WI38 (cell line): Measurements from ENCODE around the gene IQSEC1.

Experiments used
- H3K4me3 ChIP-seq: 2 replicates; pipeline ENCODE4 v1.5.1; 2011; ENCODE audit warnings: low read depth, mild to moderate bottlenecking, control low read depth, low read length
- TF ChIP-seq, protein P1 (sequence below): IDR thresholded peaks from 2 replicates; pipeline ENCODE4 v1.5.1; 2012; ENCODE audit warnings: low read depth, mild to moderate bottlenecking, control low read depth, low read length

Gene IQSEC1

DNA sequence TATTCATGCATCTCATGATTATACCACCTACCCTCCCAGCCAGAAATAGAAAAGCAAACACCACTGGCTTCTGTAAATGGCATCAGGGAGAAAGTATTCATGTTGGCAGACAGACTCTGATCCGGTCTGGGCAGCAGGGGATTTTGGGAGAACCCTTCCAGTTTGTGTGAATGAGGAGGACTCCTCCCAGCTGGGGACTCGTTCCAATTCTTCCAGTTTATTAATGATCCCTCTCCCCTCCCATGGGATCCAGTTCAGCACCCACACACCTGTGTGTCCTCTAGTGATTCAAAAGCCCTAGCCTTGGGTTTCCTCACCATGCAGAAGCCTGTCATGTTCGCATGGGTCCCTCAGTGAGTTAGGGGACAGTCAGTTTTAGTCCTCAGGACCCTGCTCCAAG, 110.9 kb downstream of the IQSEC1 start:
- TF ChIP-seq, protein P1, sequence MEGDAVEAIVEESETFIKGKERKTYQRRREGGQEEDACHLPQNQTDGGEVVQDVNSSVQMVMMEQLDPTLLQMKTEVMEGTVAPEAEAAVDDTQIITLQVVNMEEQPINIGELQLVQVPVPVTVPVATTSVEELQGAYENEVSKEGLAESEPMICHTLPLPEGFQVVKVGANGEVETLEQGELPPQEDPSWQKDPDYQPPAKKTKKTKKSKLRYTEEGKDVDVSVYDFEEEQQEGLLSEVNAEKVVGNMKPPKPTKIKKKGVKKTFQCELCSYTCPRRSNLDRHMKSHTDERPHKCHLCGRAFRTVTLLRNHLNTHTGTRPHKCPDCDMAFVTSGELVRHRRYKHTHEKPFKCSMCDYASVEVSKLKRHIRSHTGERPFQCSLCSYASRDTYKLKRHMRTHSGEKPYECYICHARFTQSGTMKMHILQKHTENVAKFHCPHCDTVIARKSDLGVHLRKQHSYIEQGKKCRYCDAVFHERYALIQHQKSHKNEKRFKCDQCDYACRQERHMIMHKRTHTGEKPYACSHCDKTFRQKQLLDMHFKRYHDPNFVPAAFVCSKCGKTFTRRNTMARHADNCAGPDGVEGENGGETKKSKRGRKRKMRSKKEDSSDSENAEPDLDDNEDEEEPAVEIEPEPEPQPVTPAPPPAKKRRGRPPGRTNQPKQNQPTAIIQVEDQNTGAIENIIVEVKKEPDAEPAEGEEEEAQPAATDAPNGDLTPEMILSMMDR, result no peak
- H3K4me3 ChIP-seq, result no peak overlapping the region

DNA sequence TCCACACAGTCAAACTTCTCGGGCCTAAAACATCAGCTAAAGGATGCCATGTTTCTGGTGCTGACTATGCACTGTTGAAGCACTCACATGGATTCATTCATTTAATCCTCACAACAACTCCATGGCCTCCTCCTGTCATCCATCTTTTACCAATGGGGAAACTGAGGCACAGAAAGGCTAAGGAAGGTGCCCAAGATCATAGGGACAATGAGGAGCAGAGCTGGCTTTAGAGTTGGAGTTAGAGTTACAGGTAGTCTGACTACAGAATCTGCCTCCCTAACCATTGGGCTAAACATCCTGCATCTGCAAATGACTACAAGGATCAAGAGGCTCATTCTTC, 111.6 kb downstream of the IQSEC1 start:
- no peak overlapping the region for H3K4me3 ChIP-seq
- TF ChIP-seq, protein P1, result no peak

DNA sequence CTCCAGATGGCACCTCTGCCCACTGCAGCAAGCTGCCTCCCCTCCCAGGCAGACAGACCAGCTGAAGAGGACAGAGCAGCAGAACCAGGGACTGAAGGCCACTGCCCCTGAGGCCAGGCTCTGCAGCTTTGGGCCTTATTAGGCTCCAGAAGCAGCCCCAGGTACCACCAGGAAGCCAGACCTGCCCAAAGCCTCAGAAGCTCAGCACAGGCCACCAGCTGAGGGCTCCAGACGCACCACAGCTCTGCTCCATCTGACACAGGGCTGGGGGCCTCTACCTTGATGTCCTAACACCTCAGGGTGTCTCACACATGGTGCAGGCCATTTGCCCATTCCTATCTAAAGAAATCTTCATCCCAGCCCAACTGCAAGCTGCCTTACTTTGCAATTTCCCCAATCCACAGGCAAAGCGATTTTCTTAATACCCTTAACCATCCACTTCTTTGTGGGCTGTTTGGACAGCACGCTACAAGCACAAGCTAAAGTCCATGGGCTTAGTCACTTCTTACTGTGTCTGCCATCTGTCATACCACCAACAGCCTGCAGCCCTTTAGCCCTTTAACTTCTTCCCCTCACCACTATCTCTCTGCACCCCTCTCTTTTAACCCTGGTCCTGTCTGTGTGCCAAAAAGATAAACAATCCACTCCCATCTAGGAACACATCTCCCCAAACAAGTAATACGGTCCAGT, 112.1 kb downstream of the IQSEC1 start:
- TF ChIP-seq, protein P1, result no peak
- no peak overlapping the region for H3K4me3 ChIP-seq

DNA sequence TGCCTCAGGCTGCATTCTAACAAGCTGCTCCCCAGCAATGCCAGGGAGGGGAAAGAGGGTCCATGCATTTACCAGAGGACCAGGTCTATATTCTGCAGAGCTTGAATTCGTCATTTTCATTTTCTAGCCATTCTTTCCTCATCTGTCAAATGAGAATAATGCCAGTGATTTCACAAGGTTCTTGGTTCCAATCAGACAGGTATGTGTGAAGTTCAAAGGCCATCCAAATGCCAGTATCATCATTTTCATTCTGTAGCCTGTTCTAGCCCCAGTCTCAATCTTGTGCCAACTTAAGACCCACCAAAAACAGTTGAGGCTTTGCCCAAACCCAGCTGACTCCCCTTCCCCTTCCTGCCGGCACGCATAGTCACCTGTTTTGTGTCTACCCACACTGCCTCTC, 112.7 kb downstream of the IQSEC1 start:
- no peak overlapping the region for H3K4me3 ChIP-seq
- TF ChIP-seq, protein P1, result no peak

DNA sequence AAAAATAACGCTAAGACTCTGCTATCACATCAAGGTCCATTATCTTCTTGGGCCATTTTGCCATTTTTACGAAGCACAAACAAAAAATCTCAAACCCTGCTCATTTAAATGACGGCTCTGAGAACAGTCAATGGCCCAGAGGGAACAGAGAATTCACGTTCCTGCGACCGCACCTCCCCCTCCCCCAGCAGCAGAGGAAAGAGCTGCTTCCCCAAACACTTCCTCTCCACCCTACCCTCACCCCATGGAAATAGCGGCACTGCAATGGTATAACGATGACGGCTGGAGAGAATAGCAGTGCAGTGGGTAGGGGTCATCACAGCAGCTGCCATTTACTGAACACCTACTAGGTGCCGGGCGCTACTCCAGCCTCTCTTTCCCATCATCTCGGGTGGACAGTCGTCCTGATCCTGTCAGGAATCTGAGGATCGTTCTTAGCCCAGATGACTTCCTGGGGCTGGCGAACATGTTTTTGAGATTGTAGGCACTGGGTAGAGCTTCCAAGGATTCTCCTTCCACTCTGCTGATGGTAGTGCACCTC, 113.3 kb downstream of the IQSEC1 start:
- TF ChIP-seq, protein P1, result no peak
- H3K4me3 ChIP-seq, result no peak overlapping the region

DNA sequence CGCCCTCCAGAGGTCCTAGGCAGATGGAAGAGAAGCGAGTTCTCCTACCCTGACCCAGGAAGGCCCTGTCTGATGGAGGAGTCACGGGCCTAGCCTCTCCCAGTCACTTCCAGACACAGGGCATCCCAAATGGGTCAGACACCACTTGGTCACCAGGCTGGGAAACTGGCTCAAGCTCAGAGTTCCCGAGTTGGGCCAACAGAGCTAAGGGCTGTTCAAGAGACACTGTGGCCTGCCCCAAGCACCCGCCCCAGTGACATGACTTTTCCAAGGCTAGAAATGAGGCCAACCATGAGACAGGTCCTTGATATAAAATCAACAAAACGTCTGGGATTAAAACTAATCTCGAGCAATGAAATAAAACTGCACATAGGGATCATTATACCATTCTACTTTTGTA, 113.8 kb downstream of the IQSEC1 start:
- TF ChIP-seq, protein P1, result no peak
- no peak overlapping the region for H3K4me3 ChIP-seq

DNA sequence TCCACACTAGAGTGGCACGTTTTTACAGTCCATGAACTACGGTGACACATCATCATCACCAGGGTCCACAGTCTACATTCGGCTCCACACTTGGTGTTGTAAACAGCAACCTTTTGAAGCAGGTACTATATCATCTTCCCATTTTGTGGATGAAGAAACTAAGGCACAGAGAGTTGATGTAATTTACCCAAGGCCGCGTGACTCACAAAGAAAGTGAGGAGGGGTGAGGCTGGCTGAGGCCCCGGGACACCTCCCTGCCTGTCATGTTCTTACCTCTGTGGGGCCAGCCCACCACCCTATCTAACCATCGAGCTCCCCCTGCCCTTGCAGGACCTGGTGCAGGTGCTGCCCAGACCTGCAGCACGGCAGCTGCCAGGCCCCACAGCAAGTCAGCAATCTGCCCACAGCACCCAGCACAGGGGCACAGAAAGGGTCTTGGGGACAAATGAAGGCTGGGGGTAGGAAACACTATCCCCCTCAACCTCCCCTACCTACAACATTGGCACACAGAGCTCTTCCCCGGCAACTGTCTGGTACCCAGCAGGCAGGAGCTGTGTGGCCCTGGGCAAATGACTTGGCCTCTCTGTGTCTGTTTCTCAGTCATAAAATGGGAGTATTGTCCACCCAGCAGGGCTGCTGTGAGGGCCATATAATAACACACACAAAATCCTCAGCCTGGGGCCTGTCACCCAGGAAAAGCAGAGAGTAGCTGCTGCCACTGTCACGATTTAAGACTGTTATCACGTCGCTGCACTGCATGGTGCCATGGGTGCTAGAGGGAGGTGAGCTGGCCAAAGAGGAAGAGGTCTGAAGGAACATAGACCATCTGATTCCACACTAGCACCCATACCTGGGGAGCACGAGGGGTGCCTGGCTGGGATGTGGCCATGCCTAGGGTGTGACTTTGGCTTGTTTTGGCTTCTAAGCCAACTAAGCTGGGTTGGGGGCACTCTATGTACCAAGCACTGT, 115.1 kb downstream of the IQSEC1 start:
- TF ChIP-seq, protein P1, result no peak
- H3K4me3 ChIP-seq, result no peak overlapping the region
